VCaP (cell line): ENCODE data around the gene B3GLCT.

Experiments used
- H3K27ac ChIP-seq: fragments of 450-650 bp; 2 replicates; pipeline ENCODE4 v1.5.1; 2017
- CTCF ChIP-seq: fragments of 450-650 bp; conservative IDR thresholded peaks from 2 replicates; pipeline ENCODE4 v1.5.1; 2017; ENCODE audit warnings: mild to moderate bottlenecking, moderate library complexity

The B3GLCT gene

DNA sequence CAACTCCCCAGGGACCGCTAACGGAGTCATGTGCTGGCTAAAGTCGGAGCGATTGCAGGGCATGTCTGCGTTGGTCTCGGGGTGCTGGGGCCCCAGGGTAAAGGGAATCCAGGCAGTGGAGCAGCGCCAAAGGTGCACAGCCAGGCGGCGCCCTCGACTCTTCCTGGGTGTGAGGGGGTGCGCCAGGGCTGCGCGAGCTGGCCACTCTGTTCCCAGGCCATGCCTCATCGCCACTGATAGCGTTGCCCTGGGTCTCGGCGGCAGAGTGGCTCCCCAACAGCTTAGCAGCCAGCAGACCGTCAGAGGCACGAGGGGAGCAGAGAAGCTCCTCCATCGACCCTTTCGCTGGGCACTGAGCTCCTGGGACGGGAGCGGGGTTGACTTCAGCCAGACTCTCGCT, 152.7 kb downstream of the B3GLCT start:
- H3K27ac ChIP-seq = no peak overlapping the region
- no peak for TF ChIP-seq CTCF

DNA sequence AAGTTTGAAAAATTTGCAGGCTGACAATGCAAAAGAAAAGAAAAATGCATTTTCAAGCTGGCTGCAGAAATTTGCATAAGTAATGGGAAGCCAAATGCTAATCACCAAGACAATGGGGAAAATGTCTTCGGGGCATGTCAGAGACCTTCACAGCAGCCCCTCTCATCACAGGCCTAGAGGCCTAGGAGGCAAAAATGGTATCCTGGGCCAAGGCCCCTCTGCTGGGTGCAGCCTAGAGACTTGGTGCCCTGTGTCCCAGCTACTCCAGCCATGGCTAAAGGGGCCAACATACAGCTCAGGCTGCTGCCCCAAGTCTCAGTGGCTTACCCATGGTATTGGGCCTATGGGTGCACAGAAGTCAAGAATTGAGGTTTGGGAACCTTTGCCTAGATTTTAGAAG, 155.2 kb downstream of the B3GLCT start:
- TF ChIP-seq CTCF = no peak
- H3K27ac ChIP-seq = no peak overlapping the region

DNA sequence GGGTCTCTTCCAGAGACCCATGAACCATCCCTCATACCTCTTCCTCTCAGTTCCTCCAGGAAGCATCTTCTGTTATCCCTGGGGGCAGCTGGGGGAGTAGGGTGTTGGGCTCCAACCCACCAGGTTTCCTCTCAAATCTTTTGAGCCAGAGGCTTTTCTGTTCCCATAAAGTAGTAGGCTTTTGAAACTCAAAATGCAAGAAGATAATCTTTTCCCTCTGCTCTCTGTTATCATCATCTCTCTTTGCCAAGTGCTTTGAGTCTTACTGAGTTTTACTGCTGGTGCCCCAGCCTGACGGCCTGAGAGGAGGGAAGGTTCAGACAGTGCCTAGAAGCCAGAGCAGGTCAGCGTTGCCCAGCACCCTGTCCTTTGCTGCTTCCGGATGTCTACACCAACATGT, 157.2 kb downstream of the B3GLCT start:
- no peak for TF ChIP-seq CTCF

DNA sequence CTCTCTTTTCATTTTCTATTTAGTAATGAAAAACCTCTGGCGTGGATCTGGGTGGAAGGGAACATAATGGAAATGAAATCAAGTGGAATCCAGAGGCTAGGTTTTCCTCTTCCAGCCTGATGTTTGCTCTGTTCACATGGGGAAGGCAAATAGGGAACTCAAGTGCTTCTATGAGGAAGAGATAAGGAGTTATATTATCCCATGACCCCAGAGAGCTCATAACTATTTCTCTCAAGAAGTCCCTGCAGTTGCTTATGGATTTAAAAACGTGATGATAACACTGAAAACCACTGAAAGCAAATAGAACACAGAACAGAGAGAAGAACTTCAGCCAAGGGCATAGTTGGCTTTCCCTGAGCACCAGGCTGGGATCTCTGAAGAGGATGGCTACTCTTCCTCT, 157.8 kb downstream of the B3GLCT start:
- TF ChIP-seq CTCF = no peak

More for the DNA sequence above, 157.2 kb downstream of the B3GLCT start:
- peak overlapping the region; percentile 34 for H3K27ac ChIP-seq

GRCh38 chr13:31361673-31362072, 161.9 kb downstream of the B3GLCT start:
- no peak for TF ChIP-seq CTCF

More for the DNA sequence above, 157.8 kb downstream of the B3GLCT start:
- H3K27ac ChIP-seq = peak overlapping the region; percentile 34

DNA sequence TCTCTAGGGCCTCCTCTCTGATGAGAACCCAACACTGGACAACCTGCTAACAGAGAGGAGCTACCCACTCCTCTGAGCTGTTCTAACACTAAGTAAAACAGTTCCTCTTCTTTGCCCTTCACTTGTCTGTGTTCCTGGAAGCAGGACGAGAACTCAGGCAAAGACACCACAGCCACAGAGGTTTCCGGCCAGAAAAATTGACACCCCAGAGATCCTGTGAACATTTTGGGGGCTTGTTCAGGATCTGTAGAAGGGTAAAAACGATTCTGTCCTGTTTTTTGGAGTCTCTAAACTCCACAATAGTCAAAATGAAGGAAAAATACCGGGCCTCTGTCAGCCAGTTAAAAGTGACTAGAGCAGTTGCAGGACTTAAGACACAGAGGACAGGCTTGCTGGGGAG, 165.9 kb downstream of the B3GLCT start:
- no peak for TF ChIP-seq CTCF

More at GRCh38 chr13:31361673-31362072, 161.9 kb downstream of the B3GLCT start:
- H3K27ac ChIP-seq = no peak overlapping the region

GRCh38 chr13:31367410-31367809, 167.6 kb downstream of the B3GLCT start:
- TF ChIP-seq CTCF = no peak

More for the DNA sequence above, 165.9 kb downstream of the B3GLCT start:
- H3K27ac ChIP-seq = no peak overlapping the region

More at GRCh38 chr13:31367410-31367809, 167.6 kb downstream of the B3GLCT start:
- H3K27ac ChIP-seq = no peak overlapping the region
